Measurements from ENCODE around the gene ST6GALNAC4. TPM values are rescaled to one million over a fixed set of nuclear protein-coding genes. Genes with fewer than 3 reads are reported as not detected.

ST6GALNAC4 gene
- total RNA-seq, 1 experiment from 2014 or later: 25.7 TPM

GRCh38 chr9:127936347-127936852 lies 19.6 kb upstream of the ST6GALNAC4 start:
- H3K9me3 Mint-ChIP-seq: no peaks in the 10 kb centered on the region
- CTCF ChIA-PET: interaction anchor here (0.9 to 2.0 kb wide), 4 partner anchors 15 to 181 kb away, joined by 3 to 5 read pairs (median 4); no protein-coding TSS in a partner anchor
- POLR2A ChIA-PET: interaction anchor here (0.5 kb wide), 1 partner anchor 109 kb away, joined by 4 read pairs; no protein-coding TSS in a partner anchor
- ATAC-seq: no peak
- H3K27me3 Mint-ChIP-seq (ENCODE audit: low read depth): no peaks in the 10 kb centered on the region
- no peak for TF ChIP-seq MYBL2 (CRISPR knock-in tag; IDR thresholded peaks at IDR 0.05)
- peaks cover 22% of the 10 kb centered on the region for H3K4me1 Mint-ChIP-seq
- peaks cover 3% of the 10 kb centered on the region; the same call in 1 of the 2 replicates for H3K36me3 Mint-ChIP-seq
- DNase-seq (ENCODE audit: low spot score): no peak
- H3K4me3 Mint-ChIP-seq: peak overlapping the region; percentile 90
- H3K27ac Mint-ChIP-seq: no peak overlapping the region

GRCh38 chr9:127935765-127936221 lies 19.0 kb upstream of the ST6GALNAC4 start:
- Mint-ChIP-seq H3K4me3 (peak overlapping the region; percentile 90), H3K27me3 (ENCODE audit: low read depth) (no peaks in the 10 kb centered on the region), H3K4me1 (peaks cover 28% of the 10 kb centered on the region), H3K27ac (no peak overlapping the region), H3K36me3 (peaks cover 3% of the 10 kb centered on the region; the same call in 1 of the 2 replicates), H3K9me3 (no peaks in the 10 kb centered on the region)
- TF ChIP-seq ELF4 (CRISPR knock-in tag; IDR thresholded peaks at IDR 0.05; ENCODE audit: low read depth) (no peak), CDX4 (CRISPR knock-in tag; IDR thresholded peaks at IDR 0.05; ENCODE audit: borderline replicate concordance) (no peak), ZNF512 (CRISPR knock-in tag; IDR thresholded peaks at IDR 0.05; ENCODE audit: borderline replicate concordance) (no peak), RORB (CRISPR knock-in tag; IDR thresholded peaks at IDR 0.05) (no peak), RELA (CRISPR knock-in tag; IDR thresholded peaks at IDR 0.05; ENCODE audit: borderline replicate concordance) (no peak), NFYB (CRISPR knock-in tag; conservative IDR thresholded peaks at IDR 0.05; ENCODE audit: low read depth) (no peak), ZNF423 (CRISPR knock-in tag; IDR thresholded peaks at IDR 0.05) (no peak), ZNF232 (CRISPR knock-in tag; IDR thresholded peaks at IDR 0.05) (no peak)
- ATAC-seq (no peak), DNase-seq (ENCODE audit: low spot score) (no peak)
- POLR2A ChIA-PET: no interaction called here
- CTCF ChIA-PET: interaction anchor here (4.5 kb wide), 1 partner anchor 7 kb away, joined by 40 read pairs; no protein-coding TSS in a partner anchor

GRCh38 chr9:127934986-127935385 lies 18.1 kb upstream of the ST6GALNAC4 start:
- H3K27me3 Mint-ChIP-seq (ENCODE audit: low read depth): peaks cover 4% of the 10 kb centered on the region
- ATAC-seq (no peak), DNase-seq (ENCODE audit: low spot score) (no peak)
- TF ChIP-seq NR3C1 (CRISPR knock-in tag; conservative IDR thresholded peaks at IDR 0.05; ENCODE audit: low read depth) (no peak), GTF2I (CRISPR knock-in tag; conservative IDR thresholded peaks at IDR 0.05) (no peak), ZNF671 (CRISPR knock-in tag; IDR thresholded peaks at IDR 0.05) (no peak)
- H3K9me3 Mint-ChIP-seq: no peaks in the 10 kb centered on the region
- POLR2A ChIA-PET: no interaction called here
- CTCF ChIA-PET: interaction anchor here (4.5 kb wide), 1 partner anchor 8 kb away, joined by 40 read pairs; no protein-coding TSS in a partner anchor
- peaks cover 3% of the 10 kb centered on the region; the same call in 1 of the 2 replicates for H3K36me3 Mint-ChIP-seq
- H3K4me3 Mint-ChIP-seq: no peak overlapping the region
- peaks cover 31% of the 10 kb centered on the region for H3K4me1 Mint-ChIP-seq
- no peak overlapping the region for H3K27ac Mint-ChIP-seq

- Mint-ChIP-seq H3K27ac (no peak overlapping the region), H3K4me1 (peaks cover 36% of the 10 kb centered on the region), H3K4me3 (no peak overlapping the region), H3K27me3 (ENCODE audit: low read depth) (peaks cover 11% of the 10 kb centered on the region), H3K9me3 (no peaks in the 10 kb centered on the region), H3K36me3 (peaks cover 3% of the 10 kb centered on the region; the same call in 1 of the 2 replicates)
- TF ChIP-seq IRF1 (CRISPR knock-in tag; IDR thresholded peaks at IDR 0.05) (no peak), ZMAT4 (CRISPR knock-in tag; IDR thresholded peaks at IDR 0.05) (no peak), TEAD4 (CRISPR knock-in tag; IDR thresholded peaks at IDR 0.05) (no peak), RELA (CRISPR knock-in tag; IDR thresholded peaks at IDR 0.05; ENCODE audit: borderline replicate concordance) (no peak)
- ChIA-PET CTCF (interaction anchor here (4.5 kb wide), 1 partner anchor 8 kb away, joined by 40 read pairs; no protein-coding TSS in a partner anchor), POLR2A (no interaction called here)
- ATAC-seq (no peak), DNase-seq (ENCODE audit: low spot score) (no peak)
Measured at GRCh38 chr9:127934248-127934647, 17.4 kb upstream of the ST6GALNAC4 start.

Data from WTC11 (cell line).